ENCODE measurements around the gene ABHD6.

GRCh38 chr3:58235970-58236369 lies 1.6 kb upstream of the ABHD6 start:
- TF ChIP-seq CTCF (IDR thresholded peaks at IDR 0.05; ENCODE audit: low read depth, low read length) (no peak), POLR2A (IDR thresholded peaks at IDR 0.05; ENCODE audit: extremely low read depth, insufficient read length) (no peak)
- TF ChIP-seq, protein P1, sequence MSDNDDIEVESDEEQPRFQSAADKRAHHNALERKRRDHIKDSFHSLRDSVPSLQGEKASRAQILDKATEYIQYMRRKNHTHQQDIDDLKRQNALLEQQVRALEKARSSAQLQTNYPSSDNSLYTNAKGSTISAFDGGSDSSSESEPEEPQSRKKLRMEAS (IDR thresholded peaks at IDR 0.05; ENCODE audit: low read depth, low read length), result no peak
